NCI-H1092 treated with DMSO at 0.1 percent for 48 hours (cell line): ENCODE measurements around the gene C10orf120.

Source experiments
- DNase-seq: peaks from one replicate; lab custom pipeline; 2025; lab: John Stamatoyannopoulos, UW

C10orf120 gene

DNA sequence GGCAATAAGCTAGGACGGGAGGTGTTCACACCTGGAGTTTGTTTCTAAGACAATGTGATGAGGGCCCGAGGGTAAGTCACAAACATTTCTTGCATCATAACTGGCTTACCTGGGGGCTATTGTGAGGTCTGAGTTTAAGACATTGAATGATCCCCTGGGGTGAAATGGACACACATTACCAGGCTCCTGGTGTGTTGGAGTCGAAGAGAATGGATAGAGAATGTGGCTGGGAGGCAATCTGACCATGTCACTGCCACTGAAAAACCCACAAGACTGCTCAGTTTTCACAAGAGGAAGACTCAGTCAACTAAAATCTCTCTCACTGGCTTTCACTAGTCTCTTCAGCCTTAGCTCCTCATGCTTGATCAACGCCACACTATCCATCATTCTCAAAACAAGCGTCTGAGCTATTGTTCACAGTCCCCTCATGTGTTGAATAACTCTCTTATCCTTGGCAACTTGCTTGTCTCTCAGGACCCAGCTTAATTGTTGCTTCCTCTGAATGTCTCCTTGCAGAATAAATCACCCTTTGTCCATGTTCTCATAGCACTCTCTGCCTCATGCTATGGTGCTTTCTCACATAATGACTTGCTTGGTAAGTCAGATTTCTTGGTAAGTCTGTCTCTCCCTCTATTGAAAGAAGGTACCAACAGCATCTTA, at the start of gene C10orf120:
Gene C10orf120, minus strand, starts transcription at position 51 of the 660 bp plus-strand sequence. CDS start 56 bp downstream, outside the sequence.
- DNase-seq: no peak

- no peak for DNase-seq
Observed at GRCh38 chr10:122748496-122748895, 48.9 kb upstream of the C10orf120 start.

GRCh38 chr10:122746408-122746807, 46.8 kb upstream of the C10orf120 start:
- DNase-seq: no peak

GRCh38 chr10:122744257-122744656, 44.6 kb upstream of the C10orf120 start:
- no peak for DNase-seq

DNA sequence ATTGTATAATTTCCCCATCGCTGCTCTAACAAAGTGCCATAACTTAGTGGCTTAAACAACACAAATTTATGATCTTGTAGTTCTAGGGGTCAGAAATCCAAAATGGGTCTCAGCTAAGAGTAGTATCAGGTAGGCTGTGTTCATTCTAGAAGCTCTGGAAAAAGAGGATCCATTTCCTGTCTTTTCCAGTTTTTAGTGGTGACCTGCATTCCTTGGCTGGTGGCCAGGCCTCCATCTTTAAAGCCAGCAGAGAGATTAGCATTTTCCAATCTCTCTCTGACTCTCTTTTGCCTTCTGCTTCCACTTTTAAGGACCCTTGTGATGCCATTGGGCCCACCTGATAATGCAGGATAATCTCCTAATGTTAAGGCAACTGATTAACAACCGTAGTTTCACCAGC, 41.0 kb upstream of the C10orf120 start:
- no peak for DNase-seq

DNA sequence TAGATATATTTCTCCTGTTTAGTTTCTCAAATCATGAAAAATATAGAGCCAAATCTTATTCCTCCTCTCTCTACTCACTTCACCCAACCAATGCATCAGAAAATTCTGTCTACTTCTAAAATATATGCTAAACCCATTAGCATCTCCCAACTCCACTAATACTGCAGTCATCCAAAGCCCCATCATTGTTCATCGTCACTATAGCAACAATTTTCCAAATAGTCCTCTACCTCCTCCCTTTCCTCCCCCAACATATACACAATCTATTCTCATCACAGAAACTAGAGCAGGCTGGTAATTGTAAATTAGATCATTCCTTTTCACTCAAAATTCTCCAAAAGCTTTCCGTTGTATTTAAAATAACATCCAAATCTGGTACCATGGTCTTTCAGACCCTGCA, 38.4 kb upstream of the C10orf120 start:
- DNase-seq: no peak

GRCh38 chr10:122733931-122734665, 34.5 kb upstream of the C10orf120 start:
- no peak for DNase-seq

DNA sequence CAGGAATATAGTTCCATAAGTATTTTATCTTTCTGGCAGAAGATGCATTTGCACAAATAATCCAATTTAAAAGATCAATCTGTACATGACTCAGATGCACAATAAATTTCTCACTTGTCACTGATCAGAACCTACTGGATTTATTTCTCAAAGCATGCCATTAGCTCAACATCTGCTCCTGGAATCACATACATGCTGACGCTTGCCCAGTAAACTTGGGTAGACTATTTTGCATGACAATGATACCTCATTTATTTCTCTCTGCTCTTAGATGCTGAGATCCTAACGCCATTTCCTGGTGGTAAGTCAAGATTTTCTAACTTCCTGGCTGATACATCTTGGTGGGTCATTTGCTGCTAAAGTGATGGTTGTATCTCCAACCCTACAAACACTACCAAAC, 33.8 kb upstream of the C10orf120 start:
- DNase-seq: no peak

DNA sequence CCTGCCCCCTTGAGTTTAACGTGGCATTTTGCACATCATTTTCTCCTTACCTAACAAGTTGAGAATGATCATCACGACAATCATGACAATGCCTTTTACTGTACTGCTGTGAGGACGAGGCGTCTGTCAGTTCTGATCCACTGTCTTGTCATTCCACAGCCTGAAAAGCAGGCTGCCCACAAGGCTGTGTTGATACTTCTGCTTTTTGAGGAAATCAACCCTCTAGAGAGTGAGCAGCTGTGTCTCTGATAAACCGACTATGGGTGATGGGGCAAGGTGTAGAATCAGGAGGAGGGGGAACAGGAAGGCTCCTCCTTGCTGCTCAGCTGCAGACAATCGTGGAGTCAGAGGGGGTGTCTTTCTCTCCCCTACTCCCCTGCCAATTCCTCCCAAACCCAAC, 30.6 kb upstream of the C10orf120 start:
- DNase-seq: no peak

GRCh38 chr10:122729126-122729525, 29.5 kb upstream of the C10orf120 start:
- DNase-seq: no peak

- DNase-seq: no peak
Observed at GRCh38 chr10:122727426-122727825, 27.8 kb upstream of the C10orf120 start.

DNA sequence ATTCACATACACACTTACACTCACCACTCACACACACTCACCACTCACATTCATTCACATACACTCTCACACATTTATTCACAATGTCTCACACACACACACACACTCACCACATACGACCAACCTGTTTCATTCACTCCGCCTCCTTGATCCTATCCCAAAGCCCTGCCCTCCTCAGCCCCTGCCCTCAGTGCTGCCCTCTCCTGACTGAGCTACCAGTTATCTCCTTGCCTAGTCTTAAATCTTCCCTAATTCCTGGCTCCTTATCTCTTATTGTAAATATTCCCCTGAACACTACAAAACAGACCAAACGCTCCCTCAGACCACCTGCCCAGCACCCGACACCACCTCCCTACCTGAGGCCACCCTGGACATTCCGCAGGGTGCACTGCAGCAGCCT, 26.1 kb upstream of the C10orf120 start:
- no peak for DNase-seq

- DNase-seq: no peak
Observed at GRCh38 chr10:122725006-122725405, 25.4 kb upstream of the C10orf120 start.

GRCh38 chr10:122721111-122721510, 21.5 kb upstream of the C10orf120 start:
- DNase-seq: no peak

GRCh38 chr10:122716025-122716424, 16.4 kb upstream of the C10orf120 start:
- DNase-seq: no peak

DNA sequence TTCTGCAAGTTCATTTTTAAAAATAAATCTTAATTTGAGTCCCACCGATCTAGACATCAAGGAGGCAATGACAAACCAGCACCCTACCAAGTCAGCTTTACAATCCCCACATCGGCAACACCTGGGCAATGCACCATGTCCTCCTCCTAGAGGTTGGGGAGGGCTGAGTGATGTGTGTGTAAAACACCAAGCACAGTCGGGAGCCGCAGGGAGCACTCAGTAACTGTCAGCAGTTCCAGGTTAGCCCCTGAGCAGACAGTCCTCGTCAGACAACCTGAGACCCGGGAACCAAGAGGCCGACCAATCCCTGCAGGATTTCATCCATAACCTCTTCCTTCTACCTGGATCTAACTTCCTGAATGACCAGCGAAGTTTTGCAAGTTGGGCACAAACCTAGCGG, 15.9 kb upstream of the C10orf120 start:
- no peak for DNase-seq

GRCh38 chr10:122713091-122713885, 13.6 kb upstream of the C10orf120 start:
- no peak for DNase-seq

GRCh38 chr10:122710576-122710975, 10.9 kb upstream of the C10orf120 start:
- DNase-seq: no peak

- no peak for DNase-seq
Observed at GRCh38 chr10:122709971-122710370, 10.3 kb upstream of the C10orf120 start.

DNA sequence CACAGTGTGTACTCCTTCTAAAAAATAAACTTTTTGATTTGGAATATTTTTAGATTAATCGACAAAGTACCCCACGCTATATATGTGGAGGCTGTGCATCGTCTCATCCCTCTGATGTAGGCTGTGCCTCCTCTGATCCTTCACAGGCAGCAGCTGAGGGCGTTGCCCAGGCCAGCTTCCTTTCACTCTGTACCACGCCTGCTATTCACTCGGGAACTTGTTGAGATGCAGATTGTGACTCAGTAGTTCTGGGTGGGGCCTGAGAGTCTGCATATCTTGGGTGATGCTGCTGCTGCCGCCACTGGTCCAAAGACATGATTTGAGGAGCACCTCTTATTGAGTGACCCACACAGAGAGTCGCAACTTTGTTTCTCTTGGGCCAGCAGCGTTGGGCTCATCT, 7.9 kb upstream of the C10orf120 start:
- DNase-seq: no peak

DNA sequence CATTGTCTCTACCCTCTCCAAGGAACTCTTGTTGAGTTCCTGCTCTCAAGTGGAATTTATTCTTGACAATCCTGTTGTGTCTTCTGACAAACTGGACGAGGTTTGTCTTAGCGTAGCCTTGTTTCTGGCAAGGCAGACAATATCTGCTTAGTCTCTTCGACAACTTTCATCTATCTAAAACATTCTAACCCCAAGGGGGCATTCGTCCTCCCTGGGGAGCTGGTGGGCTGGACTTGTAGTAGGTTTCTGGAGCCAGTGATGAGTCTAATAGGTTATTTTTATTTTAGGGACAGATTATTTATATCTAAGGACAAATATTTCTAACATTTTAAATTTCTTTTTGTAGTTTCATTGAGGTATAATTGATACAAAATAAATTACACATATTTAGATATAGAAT, 7.3 kb upstream of the C10orf120 start:
- no peak for DNase-seq

GRCh38 chr10:122706467-122706866, 6.8 kb upstream of the C10orf120 start:
- DNase-seq: no peak
